SK-N-MC (cell line): Measurements from ENCODE around the gene NGRN.

Experiments
- EZH2 ChIP-seq: fragments of 200-600 bp; sonication (generic); IDR thresholded peaks from one replicate; pipeline ENCODE4 v1.6.1; 2017; ENCODE audit warnings: antibody characterized with exemption
- FOXP2 ChIP-seq: optimal IDR thresholded peaks from 2 replicates; pipeline ENCODE3; 2011; ENCODE audit warnings: mild to moderate bottlenecking, moderate library complexity; ENCODE audit not compliant: insufficient read depth; ENCODE audit errors: extremely low read length, control extremely low read depth
- POLR2AphosphoS5 ChIP-seq: IDR thresholded peaks from 2 replicates; pipeline ENCODE4 v1.6.1; 2012; ENCODE audit warnings: mild to moderate bottlenecking, low read depth, low read length, borderline replicate concordance

DNA sequence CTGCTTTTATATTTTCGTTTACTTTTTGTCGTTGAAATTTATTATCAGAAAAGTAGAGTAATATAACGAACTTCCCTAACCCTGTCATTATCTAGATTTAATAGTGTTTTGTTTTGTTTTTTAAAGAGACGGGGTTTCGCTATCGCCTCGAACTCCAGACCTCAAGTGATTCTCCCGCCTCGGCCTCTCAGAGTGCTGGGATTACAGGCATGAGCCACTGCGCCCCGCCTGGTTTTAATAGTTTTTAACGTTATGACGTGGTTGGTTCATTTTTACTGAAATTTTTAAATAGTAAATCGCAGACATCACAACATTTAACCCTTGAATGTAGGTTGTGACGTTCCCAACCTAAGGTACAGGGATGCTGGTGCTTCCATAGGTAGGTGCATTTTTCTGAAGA lies 1.0 kb downstream of the NGRN start:
- TF ChIP-seq POLR2AphosphoS5: no peak
- TF ChIP-seq EZH2: no peak
- TF ChIP-seq FOXP2: no peak
